MM.1S (cell line): ENCODE results near the gene TRIM73.
"Not testable (repeated sequence)": the region's sequence is repeated elsewhere in the genome, so short reads cannot be mapped to it uniquely, and the experiment has no call there.

ENCODE experiments used
- CTCF ChIP-seq: fragments of 300-600 bp; sonication (generic); IDR thresholded peaks from 2 replicates; pipeline ENCODE4 v1.5.1; 2016; ENCODE audit warnings: antibody characterized with exemption, low read length, mixed read lengths
- EZH2 ChIP-seq: fragments of 300-600 bp; sonication (generic); optimal IDR thresholded peaks from 2 replicates; pipeline ENCODE3; 2017; ENCODE audit warnings: low read depth, mild to moderate bottlenecking, antibody characterized with exemption, low read length, mixed read lengths

GRCh38 chr7:75400575-75400974 lies 5.1 kb downstream of the TRIM73 start:
- not testable (repeated sequence) for TF ChIP-seq CTCF, EZH2
